BLaER1 (cell line): Measurements from ENCODE around the gene VANGL1.

Experiments
- H3K27ac ChIP-seq: shearing (Covaris generic); formaldehyde crosslinking; 2 replicates; pipeline ENCODE4 v1.8.1; 2022
- H3K27me3 ChIP-seq: shearing (Covaris generic); formaldehyde crosslinking; 2 replicates; pipeline ENCODE4 v1.8.1; 2022
- H3K36me3 ChIP-seq: shearing (Covaris generic); formaldehyde crosslinking; 2 replicates; pipeline ENCODE4 v1.8.1; 2022
- H3K4me1 ChIP-seq: shearing (Covaris generic); formaldehyde crosslinking; 2 replicates; pipeline ENCODE4 v1.8.1; 2022
- H3K4me2 ChIP-seq: shearing (Covaris generic); formaldehyde crosslinking; 2 replicates; pipeline ENCODE4 v1.8.1; 2022
- H3K4me3 ChIP-seq: shearing (Covaris generic); formaldehyde crosslinking; 2 replicates; pipeline ENCODE4 v1.8.1; 2022
- H3K9ac ChIP-seq: shearing (Covaris generic); formaldehyde crosslinking; 2 replicates; pipeline ENCODE4 v1.8.1; 2022
- H3K9me3 ChIP-seq: shearing (Covaris generic); formaldehyde crosslinking; 2 replicates; pipeline ENCODE4 v1.8.1; 2022
- H4K20me1 ChIP-seq: shearing (Covaris generic); formaldehyde crosslinking; 2 replicates; pipeline ENCODE4 v1.8.1; 2022
- Cebpa-rat ChIP-seq: shearing (Covaris generic); IDR thresholded peaks from 2 replicates; pipeline ENCODE4 v1.8.1; 2022

VANGL1 gene

GRCh38 chr1:115665319-115666096 lies 23.7 kb downstream of the VANGL1 start:
- Histone ChIP-seq H3K27me3 (no peaks in the 10 kb centered on the region), H3K4me1 (peaks cover 20% of the 10 kb centered on the region), H3K9me3 (0 out of 2 replicates have a peak, but pooled peaks cover 5% of the 10 kb centered on the region), H4K20me1 (no peaks in the 10 kb centered on the region), H3K4me2 (no peak overlapping the region), H3K27ac (no peak overlapping the region), H3K9ac (no peak overlapping the region), H3K36me3 (peaks cover 79% of the 10 kb centered on the region), H3K4me3 (no peak overlapping the region)
- TF ChIP-seq Cebpa-rat = no peak

GRCh38 chr1:115666206-115666605 lies 24.4 kb downstream of the VANGL1 start:
- Histone ChIP-seq H3K27ac (no peak overlapping the region), H3K36me3 (peaks cover 72% of the 10 kb centered on the region), H3K27me3 (no peaks in the 10 kb centered on the region), H3K9ac (no peak overlapping the region), H3K4me3 (no peak overlapping the region), H3K4me1 (peaks cover 27% of the 10 kb centered on the region), H4K20me1 (no peaks in the 10 kb centered on the region), H3K4me2 (no peak overlapping the region), H3K9me3 (0 out of 2 replicates have a peak, but pooled peaks cover 5% of the 10 kb centered on the region)
- no peak for TF ChIP-seq Cebpa-rat

- H3K4me1 ChIP-seq = peaks cover 32% of the 10 kb centered on the region
- no peak overlapping the region for H3K4me2 ChIP-seq
- H3K9ac ChIP-seq = no peak overlapping the region
- H3K27ac ChIP-seq = no peak overlapping the region
- peaks cover 69% of the 10 kb centered on the region for H3K36me3 ChIP-seq
- H4K20me1 ChIP-seq = no peaks in the 10 kb centered on the region
- TF ChIP-seq Cebpa-rat = no peak
- H3K27me3 ChIP-seq = no peaks in the 10 kb centered on the region
- H3K9me3 ChIP-seq = 0 out of 2 replicates have a peak, but pooled peaks cover 5% of the 10 kb centered on the region
- no peak overlapping the region for H3K4me3 ChIP-seq
Measured at GRCh38 chr1:115666702-115667101, 24.9 kb downstream of the VANGL1 start.

GRCh38 chr1:115668579-115668978 lies 26.8 kb downstream of the VANGL1 start:
- H3K36me3 ChIP-seq = peaks cover 52% of the 10 kb centered on the region
- H3K9ac ChIP-seq = no peak overlapping the region
- TF ChIP-seq Cebpa-rat = no peak
- no peak overlapping the region for H3K27ac ChIP-seq
- H3K9me3 ChIP-seq = 0 out of 2 replicates have a peak, but pooled peaks cover 5% of the 10 kb centered on the region
- H3K4me1 ChIP-seq = peaks cover 51% of the 10 kb centered on the region
- 0 out of 2 replicates have a peak overlapping the region, but pooled peaks have one; percentile 6 for H3K4me2 ChIP-seq
- no peaks in the 10 kb centered on the region for H4K20me1 ChIP-seq
- no peak overlapping the region for H3K4me3 ChIP-seq
- no peaks in the 10 kb centered on the region for H3K27me3 ChIP-seq

GRCh38 chr1:115669002-115669673 lies 27.4 kb downstream of the VANGL1 start:
- Histone ChIP-seq H3K9me3 (0 out of 2 replicates have a peak, but pooled peaks cover 5% of the 10 kb centered on the region), H4K20me1 (no peaks in the 10 kb centered on the region), H3K4me2 (0 out of 2 replicates have a peak overlapping the region, but pooled peaks have one; percentile 6), H3K36me3 (peaks cover 46% of the 10 kb centered on the region), H3K9ac (no peak overlapping the region), H3K4me1 (peaks cover 56% of the 10 kb centered on the region), H3K27ac (no peak overlapping the region), H3K27me3 (no peaks in the 10 kb centered on the region), H3K4me3 (no peak overlapping the region)
- TF ChIP-seq Cebpa-rat = no peak

GRCh38 chr1:115669886-115670285 lies 28.1 kb downstream of the VANGL1 start:
- H3K4me2 ChIP-seq = peak overlapping the region; percentile 69

GRCh38 chr1:115670476-115671175 lies 28.9 kb downstream of the VANGL1 start:
- peaks cover 35% of the 10 kb centered on the region for H3K36me3 ChIP-seq
- TF ChIP-seq Cebpa-rat = no peak
- no peaks in the 10 kb centered on the region for H4K20me1 ChIP-seq
- 0 out of 2 replicates have a peak overlapping the region, but pooled peaks have one; percentile 27 for H3K9ac ChIP-seq
- H3K4me1 ChIP-seq = peaks cover 65% of the 10 kb centered on the region
- H3K9me3 ChIP-seq = 0 out of 2 replicates have a peak, but pooled peaks cover 5% of the 10 kb centered on the region
- peak overlapping the region; percentile 10; the same call in 1 of the 2 replicates for H3K4me3 ChIP-seq
- no peaks in the 10 kb centered on the region for H3K27me3 ChIP-seq
- H3K4me2 ChIP-seq = peak overlapping the region; percentile 69
- H3K27ac ChIP-seq = peak overlapping the region; percentile 25; the same call in 1 of the 2 replicates

More at GRCh38 chr1:115669886-115670285, 28.1 kb downstream of the VANGL1 start:
- H4K20me1 ChIP-seq = no peaks in the 10 kb centered on the region
- no peak overlapping the region for H3K9ac ChIP-seq
- peaks cover 39% of the 10 kb centered on the region for H3K36me3 ChIP-seq
- no peaks in the 10 kb centered on the region for H3K27me3 ChIP-seq
- no peak overlapping the region for H3K27ac ChIP-seq
- TF ChIP-seq Cebpa-rat = no peak
- no peak overlapping the region for H3K4me3 ChIP-seq
- H3K4me1 ChIP-seq = peaks cover 58% of the 10 kb centered on the region
- H3K9me3 ChIP-seq = 0 out of 2 replicates have a peak, but pooled peaks cover 5% of the 10 kb centered on the region

GRCh38 chr1:115671176-115671934 lies 29.6 kb downstream of the VANGL1 start:
- Histone ChIP-seq H3K9ac (0 out of 2 replicates have a peak overlapping the region, but pooled peaks have one; percentile 27), H3K4me1 (peaks cover 73% of the 10 kb centered on the region), H4K20me1 (no peaks in the 10 kb centered on the region), H3K27me3 (no peaks in the 10 kb centered on the region), H3K4me3 (0 out of 2 replicates have a peak overlapping the region, but pooled peaks have one; percentile 7), H3K36me3 (peaks cover 27% of the 10 kb centered on the region), H3K9me3 (0 out of 2 replicates have a peak, but pooled peaks cover 5% of the 10 kb centered on the region), H3K27ac (peak overlapping the region; percentile 25; the same call in 1 of the 2 replicates), H3K4me2 (peak overlapping the region; percentile 69)
- TF ChIP-seq Cebpa-rat = no peak
